ENCODE data around the gene FMN1. TPM values are rescaled to one million over a fixed set of nuclear protein-coding genes. Genes with fewer than 3 reads are reported as not detected.

The FMN1 gene
- total and polyA plus RNA-seq, 2 of the 13 experiments (the other 11 are each of a cell fraction or from before 2014, with no cell fraction given), result 0.20 to 0.60 TPM

GRCh38 chr15:33096134-33096533, 98.4 kb downstream of the FMN1 start:
- H2AFZ ChIP-seq (ENCODE audit: low read length), result no peak overlapping the region
- 52% methylated on average over 3 of the region's 3 CpGs for WGBS (ENCODE audit: low lambda C conversion rate)
- no peaks in the 10 kb centered on the region for H3K36me3 ChIP-seq (replicated peaks in 1 of 2; ENCODE audit: control insufficient read depth in 1 of 2, insufficient read depth in 2 of 2, low read length in 2 of 2)
- intact Hi-C loops (cut with micrococcal nuclease; ENCODE audit: unreplicated experiment) (loop anchor here (10.0 kb wide), 1 partner anchor 1641 kb away; no protein-coding TSS in a partner anchor), in situ Hi-C loops (cut with HindIII; ENCODE audit: extremely low pct_ligation_motif_present, low pct_unique_long_range_greater_than_20kb) (no loop called here)
- ATAC-seq, result no peak
- no peak for FAIRE-seq
- no peak overlapping the region for H3K4me2 ChIP-seq (ENCODE audit: low read depth, low read length)
- no TSS peak for BruUV-seq (replicated peaks)
- DNase-seq (ENCODE audit: low spot score), result no peak
- H3K27ac ChIP-seq (ENCODE audit: extremely low read length, insufficient read depth, low read length), result no peak overlapping the region
- no peak for TF ChIP-seq YEATS4 (CRISPR knock-in tag; IDR thresholded peaks at IDR 0.05; ENCODE audit: borderline replicate concordance)
- TF ChIP-seq ZNF788 (CRISPR knock-in tag; IDR thresholded peaks at IDR 0.05; ENCODE audit: borderline replicate concordance), result no peak
- TF ChIP-seq AKNA (CRISPR knock-in tag; IDR thresholded peaks at IDR 0.05; ENCODE audit: borderline replicate concordance), result no peak
- no peak for TF ChIP-seq MBD4 (IDR thresholded peaks at IDR 0.05; ENCODE audit: borderline replicate concordance, low read length)
- no peak for TF ChIP-seq PBX2 (CRISPR knock-in tag; IDR thresholded peaks at IDR 0.05)
- no peak for TF ChIP-seq SMYD3 (CRISPR knock-in tag; IDR thresholded peaks at IDR 0.05)
- no peak for TF ChIP-seq HNRNPK (IDR thresholded peaks at IDR 0.05; ENCODE audit: low read depth, low read length, poor library complexity, severe bottlenecking)
- no peak for TF ChIP-seq SP1 (IDR thresholded peaks at IDR 0.05)
- no peak for TF ChIP-seq SP1 (CRISPR knock-in tag; IDR thresholded peaks at IDR 0.05)
- TF ChIP-seq ZNF737 (CRISPR knock-in tag; IDR thresholded peaks at IDR 0.05; ENCODE audit: borderline replicate concordance), result no peak
- TF ChIP-seq TBL1XR1 (IDR thresholded peaks at IDR 0.05; ENCODE audit: borderline replicate concordance, low read length, partially characterized antibody), result no peak
- no peak for TF ChIP-seq ETS1 (CRISPR knock-in tag; IDR thresholded peaks at IDR 0.05)
- no peak for TF ChIP-seq EHMT2 (IDR thresholded peaks at IDR 0.05; ENCODE audit: borderline replicate concordance, low read depth, low read length)
- no peak for TF ChIP-seq MYC (CRISPR knock-in tag; IDR thresholded peaks at IDR 0.05; ENCODE audit: borderline replicate concordance)
- POLR2A ChIA-PET, result no interaction called here
- no peak overlapping the region for H3K4me3 ChIP-seq (replicated peaks in 1 of 3; ENCODE audit: insufficient read depth in 1 of 3, low read depth in 2 of 3, low read length in 3 of 3)
- H3K9ac ChIP-seq (ENCODE audit: insufficient read depth, low read depth, low read length), result no peak overlapping the region
- H3K9me3 ChIP-seq (ENCODE audit: low read length), result no peaks in the 10 kb centered on the region
- no peaks in the 10 kb centered on the region for H3K4me1 ChIP-seq (ENCODE audit: insufficient read depth, low read length)
- no peaks in the 10 kb centered on the region for H4K20me1 ChIP-seq (ENCODE audit: insufficient read depth, low read length)
- H3K79me2 ChIP-seq (ENCODE audit: insufficient read depth, low read length), result no peaks in the 10 kb centered on the region
- H3K27me3 ChIP-seq (ENCODE audit: control insufficient read depth in 1 of 2, insufficient read depth in 2 of 2, low read length in 2 of 2), result no peaks in the 10 kb centered on the region; a peak in 1 of 5 replicates
- CTCF ChIA-PET (ENCODE audit: low intra/inter-chr PET ratio, low total read pairs), result no interaction called here

All from HepG2 (cell line).